GM12878 (cell line): ENCODE results near the gene SHISA9. TPM values are rescaled to one million over a fixed set of nuclear protein-coding genes. Genes with fewer than 3 reads are reported as not detected.

Source experiments
- ATAC-seq: fragments of 200-7000 bp; cut with Tn5 transposase; 3 replicates; pipeline ENCODE4 v1.9.1; 2020; ENCODE audit warnings: mild to moderate bottlenecking, moderate library complexity
- BruUV-seq: library from RNA; stranded (reverse); fragments of 400-500 nt; replicated peaks from 2 replicates; lab custom pipeline; 2021; lab: Mats Ljungman, UMichigan
- CTCF ChIA-PET: fragments of 300-600 bp; sonication (Branson Sonifier 250); formaldehyde crosslinking; extraction: SDS; loops from one replicate; lab custom pipeline; 2021; ENCODE audit warnings: inconsistent platforms; lab: Yijun Ruan, JAX
- POLR2A ChIA-PET: fragments of 350-600 bp; formaldehyde crosslinking; extraction: SDS; loops from one replicate; lab custom pipeline; 2021; ENCODE audit warnings: inconsistent platforms; lab: Charles Lee
- RAD21 ChIA-PET: fragments of 300-600 bp; sonication (Branson Sonifier 250); formaldehyde crosslinking; loops from one replicate; lab custom pipeline; 2023; ENCODE audit warnings: antibody characterized with exemption; ENCODE audit not compliant: unreplicated experiment; lab: Charles Lee
- SMC1A ChIA-PET: fragments of 300-600 bp; sonication (Branson Sonifier 250); formaldehyde crosslinking; loops from one replicate; lab custom pipeline; 2023; ENCODE audit not compliant: unreplicated experiment, uncharacterized antibody; lab: Charles Lee
- DNase-seq: peaks from one replicate; pipeline ENCODE4 v3.0.0-alpha.2; 2011; ENCODE audit warnings: low read depth, low spot score
- FAIRE-seq: peaks from 3 replicates; lab custom pipeline; 2011; peaks lifted over from hg19 to GRCh38; lab: Jason Lieb, UNC
- H2AFZ ChIP-seq: 2 replicates; pipeline ENCODE4 v1.6.0; 2011; ENCODE audit warnings: low read depth, low read length, control low read depth; ENCODE audit not compliant: control insufficient read depth
- H3K27ac ChIP-seq: 2 replicates; pipeline ENCODE4 v1.5.1; 2011; ENCODE audit warnings: control low read depth; ENCODE audit not compliant: control insufficient read depth, insufficient read depth
- H3K27me3 ChIP-seq, 2 experiments: replicated peaks in 1 of 2; 2 replicates each; pipeline versions ENCODE4 v1.6.0 to v1.6.1; 2011; ENCODE audit warnings: low read length in 1 of 2; ENCODE audit not compliant: control insufficient read depth in 2 of 2, insufficient read depth in 2 of 2
- H3K36me3 ChIP-seq, 2 experiments: 2 replicates each; pipeline ENCODE4 v1.5.1; 2011; ENCODE audit warnings: low read length in 1 of 2; ENCODE audit not compliant: control insufficient read depth in 2 of 2, insufficient read depth in 2 of 2
- H3K4me1 ChIP-seq: 2 replicates; pipeline ENCODE4 v1.6.1; 2011; ENCODE audit warnings: mild to moderate bottlenecking, low read length, moderate library complexity, mixed read lengths; ENCODE audit not compliant: control insufficient read depth, insufficient read depth
- H3K4me2 ChIP-seq: 2 replicates; pipeline ENCODE4 v1.6.0; 2011; ENCODE audit warnings: control low read depth; ENCODE audit not compliant: control insufficient read depth, insufficient read depth
- H3K4me3 ChIP-seq: fragments of 200-600 bp; sonication (generic); 2 replicates; pipeline ENCODE4 v1.5.1; 2016
- H3K79me2 ChIP-seq: 2 replicates; pipeline ENCODE4 v1.6.0; 2011; ENCODE audit warnings: low read length; ENCODE audit not compliant: control insufficient read depth, insufficient read depth
- H3K9ac ChIP-seq: 2 replicates; pipeline ENCODE4 v1.8.0; 2011; ENCODE audit warnings: low read length, control low read depth, mixed read lengths; ENCODE audit not compliant: control insufficient read depth, insufficient read depth
- H3K9me3 ChIP-seq: replicated peaks from 3 replicates; pipeline ENCODE4 v1.5.1; 2011; ENCODE audit warnings: mild to moderate bottlenecking, low read length; ENCODE audit not compliant: control insufficient read depth, insufficient read depth
- H4K20me1 ChIP-seq: 2 replicates; pipeline ENCODE4 v1.6.0; 2011; ENCODE audit not compliant: control insufficient read depth, insufficient read depth
- ATF7 ChIP-seq: fragments of 450-650 bp; IDR thresholded peaks from 2 replicates; pipeline ENCODE4 v1.6.1; 2016; ENCODE audit warnings: low read depth, mild to moderate bottlenecking
- BCLAF1 ChIP-seq: fragments of 450-650 bp; IDR thresholded peaks from 2 replicates; pipeline ENCODE4 v1.6.1; 2017; ENCODE audit warnings: antibody characterized with exemption, mild to moderate bottlenecking, moderate library complexity
- CREM ChIP-seq: IDR thresholded peaks from 2 replicates; pipeline ENCODE4 v1.6.1; 2014; ENCODE audit warnings: antibody characterized with exemption, low read depth
- HDGF ChIP-seq: fragments of 450-650 bp; IDR thresholded peaks from 2 replicates; pipeline ENCODE4 v1.6.1; 2016; ENCODE audit warnings: antibody characterized with exemption
- NFIC ChIP-seq: IDR thresholded peaks from 2 replicates; pipeline ENCODE4 v1.6.1; 2012; ENCODE audit warnings: low read depth, mild to moderate bottlenecking, inconsistent platforms, low read length, moderate library complexity
- NRF1 ChIP-seq: conservative IDR thresholded peaks from 2 replicates; pipeline ENCODE4 v1.6.1; 2011; ENCODE audit warnings: mild to moderate bottlenecking, low read depth, low read length, improper control_type of control experiment
- REST ChIP-seq: IDR thresholded peaks from 2 replicates; pipeline ENCODE4 v1.6.1; 2012; ENCODE audit warnings: mild to moderate bottlenecking, low read depth, low read length
- SP1 ChIP-seq: IDR thresholded peaks from one replicate; pipeline ENCODE4 v1.6.1; 2011; ENCODE audit warnings: low read depth, low read length
- ZBED1 ChIP-seq: IDR thresholded peaks from 2 replicates; pipeline ENCODE4 v1.6.1; 2016; ENCODE audit warnings: borderline replicate concordance
- WGBS: methylation state at CpG from one replicate; pipeline ENCODE4 v1.1.6; 2016; ENCODE audit warnings: low lambda C conversion rate; ENCODE audit not compliant: insufficient replicate concordance, insufficient coverage; ENCODE audit errors: missing lambda C conversion rate; 5-methylcytosine and 5-hydroxymethylcytosine counted together
- in situ Hi-C: fragments of 300-500 bp; cut with MboI; formaldehyde crosslinking; loops from 9 replicates; pipeline ENCODE4 v1.14.3; 2018; ENCODE audit warnings: mixed read lengths
- intact Hi-C: fragments of 100-400 bp; cut with micrococcal nuclease; formaldehyde crosslinking; loops from one replicate; pipeline ENCODE4 v1.14.2; 2022; ENCODE audit not compliant: unreplicated experiment
- polyA plus RNA-seq, 11 experiments: library from polyadenylated mRNA; depleted of rRNA in 4 of 11; unstranded in 6 of 11; stranded (reverse) in 5 of 11; fragments of >200 nt; fragmentation: Nextera tagmentation in 4 of 11; fragmentation: Illumina TruSeq in 1 of 11; extraction: Ambion mirVana in 4 of 11; extraction: Trizol in 1 of 11; gene quantifications; 1 replicate in 1 of 11; 2 replicates in 10 of 11; pipeline versions ENCODE4 v1.2.1 to v1.2.3, GENCODE V29; 2011 to 2016; ENCODE audit warnings: inconsistent platforms in 2 of 11, missing spikeins in 2 of 11, low read depth in 1 of 11
- total RNA-seq, 4 experiments: library from RNA; depleted of rRNA in 3 of 4; stranded (reverse); fragments of >200 nt in 3 of 4; fragmentation: Illumina TruSeq in 1 of 4; extraction: Trizol in 1 of 4; gene quantifications; 2 replicates each; pipeline versions ENCODE4 v1.2.1 to v1.2.3, GENCODE V29; 2013 to 2021

SHISA9 gene
- total and polyA plus RNA-seq, 10 of the 15 experiments (the other 5 are each of a cell fraction or from before 2014, with no cell fraction given), result 0.03 to 25.5 (median 0.07) TPM

GRCh38 chr16:12995721-12996372, 94.4 kb downstream of the SHISA9 start:
- no TSS peak for BruUV-seq
- no peak overlapping the region for H2AFZ ChIP-seq
- 15% methylated on average over 7 of the region's 7 CpGs for whole genome bisulfite sequencing
- ChIA-PET CTCF (interaction anchor here (1.5 kb wide), 1 partner anchor 24 kb away, joined by 5 read pairs; no protein-coding TSS in a partner anchor), SMC1A (interaction anchor here (1.3 kb wide), 1 partner anchor 9 kb away, joined by 3 read pairs; no protein-coding TSS in a partner anchor), RAD21 (no interaction called here), POLR2A (no interaction called here)
- ATAC-seq, result no peak
- H3K9ac ChIP-seq, result no peak overlapping the region
- FAIRE-seq, result no peak
- in situ Hi-C loops (no loop called here), intact Hi-C loops (no loop called here)
- no peak overlapping the region for H3K4me3 ChIP-seq
- no peak for DNase-seq
- H3K4me2 ChIP-seq, result no peak overlapping the region
- H3K9me3 ChIP-seq, result no peaks in the 10 kb centered on the region
- no peak for TF ChIP-seq NFIC
- TF ChIP-seq NRF1, result no peak
- no peak for TF ChIP-seq ZBED1
- no peak for TF ChIP-seq BCLAF1
- no peak for TF ChIP-seq CREM
- TF ChIP-seq ATF7, result no peak
- no peak for TF ChIP-seq REST
- no peak for TF ChIP-seq SP1
- TF ChIP-seq HDGF, result no peak
- no peaks in the 10 kb centered on the region for H3K36me3 ChIP-seq
- H4K20me1 ChIP-seq, result no peaks in the 10 kb centered on the region
- H3K4me1 ChIP-seq, result no peaks in the 10 kb centered on the region
- no peak overlapping the region for H3K27ac ChIP-seq
- H3K79me2 ChIP-seq, result no peaks in the 10 kb centered on the region
- no peaks in the 10 kb centered on the region for H3K27me3 ChIP-seq
